D721Med (cell line): ENCODE data around the gene SP3.

Experiments
- DNase-seq: peaks from one replicate; pipeline ENCODE4 v3.0.0; 2011; ENCODE audit warnings: low spot score; ENCODE audit not compliant: insufficient read length
- FAIRE-seq: peaks from 2 replicates; lab custom pipeline; 2011; peaks lifted over from hg19 to GRCh38; lab: Jason Lieb, UNC
- TF ChIP-seq, protein P1 (sequence below): IDR thresholded peaks from 2 replicates; pipeline ENCODE4 v1.5.1; 2012; ENCODE audit warnings: mild to moderate bottlenecking, control low read depth; ENCODE audit not compliant: insufficient read depth; ENCODE audit errors: missing control alignments

The SP3 gene

DNA sequence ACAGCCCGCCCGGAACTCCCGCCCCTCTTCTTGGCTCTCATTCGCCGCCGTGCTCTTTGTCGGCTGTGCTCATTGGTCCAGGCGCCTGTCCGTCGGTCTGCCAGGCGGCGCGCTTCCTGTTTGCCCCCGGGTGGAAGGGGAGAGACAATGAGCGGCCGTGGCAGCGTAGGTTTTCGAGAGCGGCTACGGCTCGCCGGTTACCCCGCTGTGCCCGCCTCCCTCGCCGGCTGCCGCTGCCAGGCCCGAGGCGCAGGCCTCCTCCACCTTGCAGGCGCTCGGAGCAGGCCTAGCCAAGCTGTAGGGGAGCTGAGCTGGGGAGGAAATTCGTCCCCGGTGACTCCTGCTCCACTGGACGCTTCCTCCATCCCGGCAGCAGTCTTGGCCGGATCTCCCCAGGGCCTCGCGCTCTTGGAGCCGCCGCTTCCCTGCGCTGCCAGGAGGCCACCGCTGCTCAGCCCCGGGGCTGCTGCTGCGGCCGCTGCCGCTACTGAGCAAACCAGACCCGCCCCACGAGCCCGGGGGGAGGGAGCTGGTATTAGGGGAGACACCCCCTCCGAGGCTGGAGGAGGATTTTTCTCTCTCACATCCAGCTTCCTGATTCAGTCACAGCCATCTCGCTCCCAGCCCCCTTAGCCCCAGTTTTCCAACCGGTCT lies at the start of gene SP3:
SP3 (minus strand) TSS at position 2 of the 654 bp plus-strand sequence. CDS start 202 bp downstream, outside the sequence.
- no peak for FAIRE-seq
- peak; percentile 74 for DNase-seq
- TF ChIP-seq, protein P1, sequence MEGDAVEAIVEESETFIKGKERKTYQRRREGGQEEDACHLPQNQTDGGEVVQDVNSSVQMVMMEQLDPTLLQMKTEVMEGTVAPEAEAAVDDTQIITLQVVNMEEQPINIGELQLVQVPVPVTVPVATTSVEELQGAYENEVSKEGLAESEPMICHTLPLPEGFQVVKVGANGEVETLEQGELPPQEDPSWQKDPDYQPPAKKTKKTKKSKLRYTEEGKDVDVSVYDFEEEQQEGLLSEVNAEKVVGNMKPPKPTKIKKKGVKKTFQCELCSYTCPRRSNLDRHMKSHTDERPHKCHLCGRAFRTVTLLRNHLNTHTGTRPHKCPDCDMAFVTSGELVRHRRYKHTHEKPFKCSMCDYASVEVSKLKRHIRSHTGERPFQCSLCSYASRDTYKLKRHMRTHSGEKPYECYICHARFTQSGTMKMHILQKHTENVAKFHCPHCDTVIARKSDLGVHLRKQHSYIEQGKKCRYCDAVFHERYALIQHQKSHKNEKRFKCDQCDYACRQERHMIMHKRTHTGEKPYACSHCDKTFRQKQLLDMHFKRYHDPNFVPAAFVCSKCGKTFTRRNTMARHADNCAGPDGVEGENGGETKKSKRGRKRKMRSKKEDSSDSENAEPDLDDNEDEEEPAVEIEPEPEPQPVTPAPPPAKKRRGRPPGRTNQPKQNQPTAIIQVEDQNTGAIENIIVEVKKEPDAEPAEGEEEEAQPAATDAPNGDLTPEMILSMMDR: no peak

GRCh38 chr2:174014699-174015070 lies 49.5 kb upstream of the SP3 start:
- TF ChIP-seq, protein P1: no peak
- DNase-seq (no peak), FAIRE-seq (no peak)

DNA sequence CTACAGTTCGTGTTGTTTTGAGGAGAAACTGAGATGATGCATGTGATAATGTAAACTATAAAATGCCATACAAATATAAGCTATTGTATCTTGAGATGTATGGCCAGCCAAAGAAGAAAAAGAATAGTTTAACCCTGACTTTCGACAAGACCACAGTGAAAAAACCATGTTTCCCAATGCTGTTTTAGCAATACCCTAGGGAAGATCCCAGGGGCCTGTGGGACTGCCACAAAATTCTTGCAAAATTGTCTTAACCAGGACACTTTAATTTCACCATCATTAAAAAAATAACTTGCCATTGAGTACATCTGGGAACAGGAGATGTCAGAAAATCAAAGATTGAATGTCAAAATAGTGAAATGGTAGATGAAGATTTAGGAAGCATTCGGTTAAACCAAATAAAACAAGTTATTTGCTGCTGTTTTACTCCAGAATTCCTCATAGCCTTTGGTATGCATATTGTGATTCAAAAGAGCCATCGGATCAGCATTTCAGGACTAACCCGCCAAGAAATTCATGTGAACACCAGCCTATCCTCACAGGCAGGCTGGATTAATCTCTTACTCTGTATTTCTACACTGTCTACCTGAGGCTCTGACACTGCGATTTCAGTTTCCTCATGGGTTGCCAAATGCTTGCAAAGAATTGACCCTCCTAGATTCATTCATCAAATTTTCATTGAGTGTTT lies 49.0 kb upstream of the SP3 start:
- FAIRE-seq (no peak), DNase-seq (no peak)
- TF ChIP-seq, protein P1: no peak

DNA sequence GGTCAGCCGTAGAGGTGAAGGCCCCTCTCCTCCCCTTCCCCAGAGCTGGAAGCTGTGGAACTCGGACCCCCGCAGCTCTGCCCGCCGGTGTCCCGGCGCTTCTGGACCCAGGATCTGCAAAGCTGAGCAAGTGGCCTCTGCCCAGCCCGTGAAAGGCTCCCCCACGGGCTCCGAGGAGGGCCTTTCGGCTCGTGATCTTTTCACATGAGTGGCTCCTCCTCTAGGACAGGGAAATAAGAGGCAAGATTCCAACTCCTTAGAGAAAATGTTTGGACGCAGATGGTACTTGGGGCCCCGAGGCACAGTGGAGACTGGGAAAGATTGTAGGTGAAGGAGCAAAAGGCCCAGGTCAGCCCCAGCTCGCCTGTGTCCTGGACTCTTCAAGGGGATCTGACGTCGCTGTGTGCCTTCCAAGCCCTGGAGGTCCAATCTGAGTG lies 48.2 kb upstream of the SP3 start:
- no peak for FAIRE-seq
- DNase-seq: no peak

GRCh38 chr2:174012347-174013314 lies 47.5 kb upstream of the SP3 start:
- TF ChIP-seq, protein P1: no peak
- no peak for FAIRE-seq
- no peak for DNase-seq

More for the DNA sequence above, 48.2 kb upstream of the SP3 start:
- TF ChIP-seq, protein P1: no peak

- DNase-seq (no peak), FAIRE-seq (no peak)
- TF ChIP-seq, protein P1: no peak
Observed at GRCh38 chr2:174011796-174012195, 46.6 kb upstream of the SP3 start.
